Lower lobe of right lung (tissue), 2 donors: ENCODE data around the gene DLX3. TPM values are rescaled to one million over a fixed set of nuclear protein-coding genes. Genes with fewer than 3 reads are reported as not detected.

ENCODE experiments used
- ATAC-seq, 2 donors: fragments of 200-7000 bp; cut with Tn5 transposase; one replicate each; pipeline ENCODE4 v1.9.1; 2020 to 2022; ENCODE audit warnings: mild to moderate bottlenecking in 2 of 2, moderate library complexity in 2 of 2
- DNase-seq: peaks from one replicate; pipeline ENCODE4 v3.0.0-alpha.2; 2020
- H3K27ac ChIP-seq: fragments of 200-600 bp; one replicate; pipeline ENCODE4 v1.8.0; 2022
- H3K27me3 ChIP-seq: fragments of 200-600 bp; one replicate; pipeline ENCODE4 v1.8.0; 2022; ENCODE audit warnings: low read depth
- H3K36me3 ChIP-seq: fragments of 200-600 bp; one replicate; pipeline ENCODE4 v1.8.0; 2022; ENCODE audit warnings: mild to moderate bottlenecking
- H3K4me1 ChIP-seq: fragments of 200-600 bp; one replicate; pipeline ENCODE4 v1.8.0; 2022
- H3K4me3 ChIP-seq: fragments of 200-600 bp; one replicate; pipeline ENCODE4 v1.8.0; 2022; ENCODE audit warnings: mild to moderate bottlenecking
- H3K9me3 ChIP-seq: fragments of 200-600 bp; one replicate; pipeline ENCODE4 v1.8.0; 2022
- intact Hi-C: fragments of 100-400 bp; cut with DNase I; formaldehyde crosslinking; loops from one replicate; pipeline ENCODE4 v1.11.0; 2022
- total RNA-seq: library from RNA; stranded (reverse); fragmentation: NEBNext Ultra II Directional; extraction: Animal tissue kit (Norgen Biotek cat#: 25700); gene quantifications from one replicate; pipeline ENCODE4 v1.2.1, GENCODE V29; 2021
- TF ChIP-seq, protein P1 (sequence below): fragments of 200-600 bp; IDR thresholded peaks from one replicate; pipeline ENCODE4 v1.8.0; 2022; ENCODE audit warnings: antibody characterized with exemption, mild to moderate bottlenecking
- donor health status: DM: no; HTN: yes; CAD: no; lungs with severe emphysema.

Gene DLX3
- total RNA-seq, 1 donor from 2014 or later: 0.38 TPM

DNA sequence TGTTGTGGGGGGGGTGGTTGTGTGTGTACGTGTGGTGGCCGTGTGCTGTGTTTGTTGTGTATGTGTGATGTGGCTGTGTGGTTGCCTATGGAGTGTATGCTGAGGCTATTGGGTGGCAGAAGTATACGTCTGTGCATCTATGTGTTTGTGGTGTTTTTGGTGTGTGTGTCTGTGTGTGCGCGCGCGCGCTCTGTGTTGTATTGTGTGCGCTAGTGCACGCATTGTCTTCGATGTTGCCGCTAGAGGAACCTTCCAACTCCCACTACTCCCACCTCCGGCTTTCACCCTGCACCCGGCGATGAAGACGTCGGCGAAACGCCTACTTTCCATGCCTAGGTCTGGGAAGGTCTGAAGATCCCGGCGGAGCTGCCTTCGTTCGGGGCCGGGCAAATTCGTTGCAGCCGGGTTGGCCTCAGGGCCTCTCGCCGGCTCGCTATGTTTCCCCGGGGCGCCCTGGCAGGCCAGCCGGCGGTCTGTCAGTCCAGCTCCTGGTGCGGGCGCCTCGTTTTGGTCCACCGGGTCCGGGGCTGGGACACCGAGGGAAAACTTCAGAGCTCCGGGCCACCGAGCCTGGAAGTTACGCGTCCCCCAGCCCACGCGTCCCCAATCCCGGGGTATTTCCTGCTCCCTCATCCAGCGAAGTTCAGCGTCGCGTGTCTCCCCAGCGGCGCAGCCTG lies 31.3 kb downstream of the DLX3 start:
- H3K27ac ChIP-seq: no peak overlapping the region
- H3K4me3 ChIP-seq: no peak overlapping the region
- TF ChIP-seq, protein P1, sequence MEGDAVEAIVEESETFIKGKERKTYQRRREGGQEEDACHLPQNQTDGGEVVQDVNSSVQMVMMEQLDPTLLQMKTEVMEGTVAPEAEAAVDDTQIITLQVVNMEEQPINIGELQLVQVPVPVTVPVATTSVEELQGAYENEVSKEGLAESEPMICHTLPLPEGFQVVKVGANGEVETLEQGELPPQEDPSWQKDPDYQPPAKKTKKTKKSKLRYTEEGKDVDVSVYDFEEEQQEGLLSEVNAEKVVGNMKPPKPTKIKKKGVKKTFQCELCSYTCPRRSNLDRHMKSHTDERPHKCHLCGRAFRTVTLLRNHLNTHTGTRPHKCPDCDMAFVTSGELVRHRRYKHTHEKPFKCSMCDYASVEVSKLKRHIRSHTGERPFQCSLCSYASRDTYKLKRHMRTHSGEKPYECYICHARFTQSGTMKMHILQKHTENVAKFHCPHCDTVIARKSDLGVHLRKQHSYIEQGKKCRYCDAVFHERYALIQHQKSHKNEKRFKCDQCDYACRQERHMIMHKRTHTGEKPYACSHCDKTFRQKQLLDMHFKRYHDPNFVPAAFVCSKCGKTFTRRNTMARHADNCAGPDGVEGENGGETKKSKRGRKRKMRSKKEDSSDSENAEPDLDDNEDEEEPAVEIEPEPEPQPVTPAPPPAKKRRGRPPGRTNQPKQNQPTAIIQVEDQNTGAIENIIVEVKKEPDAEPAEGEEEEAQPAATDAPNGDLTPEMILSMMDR: no peak
- H3K9me3 ChIP-seq: no peaks in the 10 kb centered on the region
- H3K27me3 ChIP-seq: peaks cover 78% of the 10 kb centered on the region
- no peak for ATAC-seq
- no peaks in the 10 kb centered on the region for H3K36me3 ChIP-seq
- DNase-seq: no peak
- peaks cover 26% of the 10 kb centered on the region for H3K4me1 ChIP-seq
- intact Hi-C loops: no loop called here

DNA sequence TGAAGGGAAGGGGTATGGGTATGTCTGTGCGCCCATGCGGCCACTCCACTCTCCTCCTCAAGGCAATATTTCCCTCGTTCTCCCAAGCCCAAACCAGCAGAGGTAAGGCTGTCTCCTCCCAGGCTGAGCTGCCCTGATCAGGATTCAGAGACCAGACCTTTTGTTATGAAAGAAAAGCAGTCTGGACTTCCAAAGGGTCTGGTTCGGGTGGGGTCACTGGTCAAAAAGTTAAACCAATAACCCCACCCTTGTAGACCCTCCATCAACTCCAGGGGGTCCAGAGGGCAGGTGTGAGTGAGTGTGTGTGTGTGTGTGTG lies 31.8 kb downstream of the DLX3 start:
- Histone ChIP-seq H3K36me3 (no peaks in the 10 kb centered on the region), H3K4me3 (no peak overlapping the region), H3K9me3 (no peaks in the 10 kb centered on the region), H3K27me3 (peaks cover 73% of the 10 kb centered on the region), H3K27ac (no peak overlapping the region), H3K4me1 (peaks cover 23% of the 10 kb centered on the region)
- intact Hi-C loops: no loop called here
- no peak for ATAC-seq
- no peak for DNase-seq
- TF ChIP-seq, protein P1: no peak

DNA sequence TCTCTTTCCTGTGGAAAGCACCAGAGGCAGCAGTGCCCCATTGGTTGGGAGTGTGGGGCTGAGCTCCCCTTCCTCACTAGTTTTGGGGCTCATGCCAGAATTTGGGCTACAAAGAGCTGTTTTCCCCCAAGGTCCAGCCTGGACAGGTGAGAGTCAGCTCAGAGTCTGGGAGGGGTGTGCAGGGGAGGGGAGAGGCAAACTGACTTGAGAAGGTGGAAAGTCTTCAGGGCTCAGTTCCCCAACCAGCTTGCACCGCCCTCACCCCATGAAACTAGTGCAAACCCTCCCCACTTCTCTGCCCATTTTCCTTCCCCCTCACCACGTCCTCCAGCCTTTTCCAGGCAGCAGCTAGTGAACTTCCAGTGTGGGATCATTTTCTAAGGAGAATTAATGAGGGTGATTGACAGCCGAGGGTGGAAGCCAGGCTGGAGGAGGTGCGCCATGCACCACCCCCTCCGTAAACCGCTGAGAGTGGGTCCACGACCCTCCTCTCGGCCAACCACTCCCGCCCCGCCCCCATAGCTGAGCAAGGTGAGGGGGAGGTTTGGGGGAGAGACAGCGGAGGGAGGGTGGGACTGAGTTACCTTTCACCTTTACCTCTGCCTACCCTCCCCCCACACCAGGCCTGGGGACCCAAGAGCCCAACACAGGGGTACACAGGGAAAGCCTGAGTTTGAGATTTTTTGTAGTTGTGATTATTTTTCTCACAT lies 32.3 kb downstream of the DLX3 start:
- ATAC-seq: no peak
- H3K27ac ChIP-seq: no peak overlapping the region
- no peaks in the 10 kb centered on the region for H3K9me3 ChIP-seq
- intact Hi-C loops: no loop called here
- H3K36me3 ChIP-seq: no peaks in the 10 kb centered on the region
- DNase-seq: no peak
- H3K27me3 ChIP-seq: peaks cover 68% of the 10 kb centered on the region
- peaks cover 18% of the 10 kb centered on the region for H3K4me1 ChIP-seq
- TF ChIP-seq, protein P1: no peak
- no peak overlapping the region for H3K4me3 ChIP-seq

DNA sequence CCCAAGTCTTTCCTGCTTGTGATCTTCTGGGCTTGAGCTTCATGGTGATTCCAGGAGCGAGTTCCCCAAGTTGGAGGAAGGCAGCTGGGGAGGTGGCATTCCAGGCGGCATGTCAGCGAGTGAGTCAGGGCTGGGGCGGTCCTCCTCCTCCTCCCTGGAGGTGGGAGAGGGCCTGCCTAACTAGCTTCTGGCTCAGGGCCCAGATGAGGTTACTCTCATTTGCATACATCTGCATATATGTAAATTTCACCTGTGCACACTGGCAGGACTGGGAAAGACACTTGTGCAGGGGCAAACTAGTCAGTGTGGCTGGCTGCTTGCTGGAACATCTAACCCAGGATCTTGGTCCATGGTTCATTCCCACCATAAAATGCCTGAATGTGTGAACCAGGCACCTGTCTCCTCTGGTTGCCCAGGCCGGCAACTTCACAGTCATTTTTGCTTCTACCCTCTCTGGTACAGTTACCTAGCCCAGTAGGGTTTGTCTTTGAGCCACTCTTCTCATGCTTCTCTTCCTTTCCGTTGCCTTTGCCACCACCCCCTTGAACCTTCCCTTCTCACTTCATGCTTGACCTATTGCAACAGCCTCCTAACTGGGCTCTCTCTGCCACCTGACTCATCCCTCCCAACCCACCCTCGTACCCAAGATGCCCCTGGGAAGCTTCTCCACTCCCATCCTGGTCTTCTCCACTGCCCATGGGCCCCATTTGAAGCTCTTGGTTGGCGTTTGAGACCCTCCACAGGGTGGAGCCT lies 35.7 kb downstream of the DLX3 start:
- peaks cover 47% of the 10 kb centered on the region for H3K27me3 ChIP-seq
- intact Hi-C loops: no loop called here
- no peak for ATAC-seq
- no peaks in the 10 kb centered on the region for H3K9me3 ChIP-seq
- TF ChIP-seq, protein P1: no peak
- peaks cover 7% of the 10 kb centered on the region for H3K4me1 ChIP-seq
- H3K36me3 ChIP-seq: no peaks in the 10 kb centered on the region
- no peak overlapping the region for H3K27ac ChIP-seq
- H3K4me3 ChIP-seq: no peak overlapping the region
- DNase-seq: no peak

DNA sequence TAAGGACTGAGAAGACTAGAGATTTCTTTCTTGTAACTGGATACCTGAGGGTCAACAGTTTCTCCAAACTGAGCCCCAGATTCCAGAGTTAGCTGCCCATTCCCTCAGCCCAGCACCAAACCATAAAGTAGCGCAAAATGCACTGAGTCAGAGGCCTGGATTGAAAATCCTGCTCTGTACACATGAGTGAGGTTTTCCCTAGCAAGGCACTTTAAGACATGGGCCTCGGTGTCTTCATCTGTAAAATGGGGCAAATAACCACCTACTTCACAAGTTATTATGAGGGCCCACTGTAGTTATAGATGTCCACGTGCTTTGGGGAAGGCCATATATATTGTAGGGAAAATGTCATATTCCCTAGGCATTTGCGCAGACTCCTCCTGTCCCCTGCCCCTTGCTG lies 36.3 kb downstream of the DLX3 start:
- Histone ChIP-seq H3K4me1 (peaks cover under 1% of the 10 kb centered on the region), H3K27ac (no peak overlapping the region), H3K27me3 (peaks cover 41% of the 10 kb centered on the region), H3K9me3 (no peaks in the 10 kb centered on the region), H3K36me3 (no peaks in the 10 kb centered on the region), H3K4me3 (no peak overlapping the region)
- ATAC-seq (no peak), DNase-seq (no peak)
- intact Hi-C loops: no loop called here
- TF ChIP-seq, protein P1: no peak
